ENCODE results near the gene TRAK2. TPM values are rescaled to one million over a fixed set of nuclear protein-coding genes. Genes with fewer than 3 reads are reported as not detected.

TRAK2 gene
- total and polyA plus RNA-seq, 7 donors, result 17.0 to 76.5 (median 48.9) TPM

GRCh38 chr2:201366146-201366545 lies 85.1 kb downstream of the TRAK2 start:
- no peak overlapping the region for H3K27ac ChIP-seq
- TF ChIP-seq POLR2AphosphoS5 (IDR thresholded peaks at IDR 0.05), result no peak
- no peak for TF ChIP-seq POLR2A (IDR thresholded peaks at IDR 0.05)
- TF ChIP-seq EP300 (IDR thresholded peaks at IDR 0.05), result no peak
- TF ChIP-seq CTCF (IDR thresholded peaks at IDR 0.05), result no peak
- H3K36me3 ChIP-seq, result peaks cover 0 to 8% (median 0%) of the 10 kb centered on the region in 4 donors
- intact Hi-C loops (cut with DNase I), result no loop called here
- no peak for DNase-seq
- no peaks in the 10 kb centered on the region for H3K9me3 ChIP-seq
- H3K4me1 ChIP-seq, result no peaks in the 10 kb centered on the region
- no peak overlapping the region for H3K4me3 ChIP-seq
- H3K27me3 ChIP-seq, result no peaks in the 10 kb centered on the region

- Histone ChIP-seq H3K27ac (no peak overlapping the region), H3K27me3 (no peaks in the 10 kb centered on the region), H3K9me3 (no peaks in the 10 kb centered on the region), H3K36me3 (peaks cover 0 to 6% (median 0%) of the 10 kb centered on the region in 4 donors), H3K4me1 (no peaks in the 10 kb centered on the region), H3K4me3 (no peak overlapping the region)
- 89 to 93% methylated on average over 2 of the region's 2 CpGs for WGBS, 2 donors
- intact Hi-C loops (cut with DNase I), result loop anchor here (2.0 kb wide), 1 partner anchor 127 kb away; no protein-coding TSS in a partner anchor
- no peak for DNase-seq
- TF ChIP-seq CTCF (IDR thresholded peaks at IDR 0.05), result peak; percentile 40 to 80 (median 62)
- TF ChIP-seq POLR2AphosphoS5 (IDR thresholded peaks at IDR 0.05), result no peak
Measured at GRCh38 chr2:201363857-201364560, 87.2 kb downstream of the TRAK2 start.

- H3K4me1 ChIP-seq, result peaks cover 0 to 3% (median 1%) of the 10 kb centered on the region in 4 donors
- peaks cover 0 to 8% (median 0%) of the 10 kb centered on the region in 4 donors for H3K36me3 ChIP-seq
- DNase-seq, result no peak
- H3K4me3 ChIP-seq, result no peak overlapping the region
- H3K27me3 ChIP-seq, result no peaks in the 10 kb centered on the region
- TF ChIP-seq CTCF (IDR thresholded peaks at IDR 0.05) (no peak), POLR2AphosphoS5 (IDR thresholded peaks at IDR 0.05) (no peak), POLR2A (IDR thresholded peaks at IDR 0.05) (no peak), EP300 (IDR thresholded peaks at IDR 0.05) (no peak)
- no peak overlapping the region for H3K27ac ChIP-seq
- H3K9me3 ChIP-seq, result no peaks in the 10 kb centered on the region
- WGBS, 2 donors, result 97 to 99% methylated on average over 2 of the region's 2 CpGs
- intact Hi-C loops (cut with DNase I), result no loop called here
Measured at GRCh38 chr2:201362396-201362795, 88.9 kb downstream of the TRAK2 start.

GRCh38 chr2:201361078-201361733 lies 90.1 kb downstream of the TRAK2 start:
- Histone ChIP-seq H3K27me3 (no peaks in the 10 kb centered on the region), H3K9me3 (no peaks in the 10 kb centered on the region), H3K4me1 (peaks cover 0 to 11% (median 5%) of the 10 kb centered on the region in 4 donors), H3K27ac (no peak overlapping the region), H3K4me3 (no peak overlapping the region), H3K36me3 (peaks cover 0 to 8% (median 0%) of the 10 kb centered on the region in 4 donors)
- no peak for TF ChIP-seq POLR2A (IDR thresholded peaks at IDR 0.05)
- no peak for TF ChIP-seq POLR2AphosphoS5 (IDR thresholded peaks at IDR 0.05)
- no peak for TF ChIP-seq CTCF (IDR thresholded peaks at IDR 0.05)
- no peak for TF ChIP-seq EP300 (IDR thresholded peaks at IDR 0.05)
- no peak for DNase-seq
- 77 to 93% methylated on average over 2 of the region's 2 CpGs for WGBS, 2 donors
- intact Hi-C loops (cut with DNase I), result no loop called here
